DMS153 treated with DMSO at 0.1 percent for 48 hours (cell line): ENCODE measurements around the gene SLC39A11.

Experiments used
- DNase-seq: peaks from one replicate; lab custom pipeline; 2025; ENCODE audit not compliant: unreplicated experiment; lab: John Stamatoyannopoulos, UW

The SLC39A11 gene

DNA sequence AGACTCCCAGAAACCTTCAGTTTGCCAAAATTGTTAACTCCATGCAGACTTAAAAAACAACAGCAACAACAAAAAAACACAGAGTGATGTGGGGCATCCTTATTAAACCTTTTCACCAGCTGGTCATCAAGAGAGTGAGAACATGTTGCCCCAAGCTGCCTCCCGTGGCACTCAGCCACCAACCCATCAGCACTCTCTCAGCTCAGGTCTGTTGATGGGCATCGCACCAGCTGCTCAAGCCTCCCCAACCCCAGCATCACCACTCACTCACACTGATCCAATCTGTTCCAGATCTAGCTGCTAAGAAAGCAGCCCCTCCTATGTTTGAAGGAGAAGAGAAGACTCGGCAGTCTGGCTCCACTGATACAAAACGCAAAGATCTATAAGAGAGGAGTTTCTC is 46.8 kb downstream of the SLC39A11 start:
- no peak for DNase-seq

DNA sequence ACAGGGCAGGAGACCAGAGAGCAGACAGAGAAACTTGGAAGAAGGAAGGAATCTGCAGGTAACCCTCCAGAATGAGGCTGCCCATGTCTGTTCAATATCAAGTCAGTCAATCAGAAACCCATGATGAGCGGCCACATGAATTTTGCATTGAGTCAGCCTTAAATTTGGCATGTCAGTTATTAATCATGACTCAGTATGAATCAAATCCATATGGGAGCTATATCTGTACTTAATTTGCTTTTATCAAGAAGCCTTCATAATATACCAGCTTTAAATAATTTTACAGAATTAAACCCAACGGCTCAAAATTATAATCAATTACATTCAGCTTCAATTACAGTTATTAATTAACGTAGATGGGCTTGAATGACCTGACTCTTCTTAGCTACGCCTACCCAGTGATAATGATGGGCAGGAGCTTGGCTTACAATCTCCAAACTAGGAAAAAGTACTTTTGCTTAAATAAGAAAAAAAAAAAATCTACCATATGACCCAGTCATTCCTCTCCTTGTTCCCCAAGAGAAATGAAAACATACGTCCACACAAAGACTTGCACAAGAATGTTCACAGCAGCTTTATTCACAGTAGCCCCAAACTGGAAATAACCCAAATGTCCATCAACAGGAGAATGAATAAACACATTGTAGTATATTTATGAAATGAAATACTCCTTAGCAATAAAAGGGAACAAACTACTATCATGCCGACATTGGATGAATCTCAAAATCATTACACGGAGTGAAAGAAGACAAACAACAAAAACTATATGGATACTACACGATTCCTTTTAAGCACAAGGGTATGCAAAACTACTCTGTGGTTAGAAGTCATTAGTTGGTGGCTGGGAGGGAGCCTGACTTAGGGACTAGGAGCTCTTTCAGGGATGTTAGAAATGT is 48.6 kb downstream of the SLC39A11 start:
- DNase-seq: no peak

DNA sequence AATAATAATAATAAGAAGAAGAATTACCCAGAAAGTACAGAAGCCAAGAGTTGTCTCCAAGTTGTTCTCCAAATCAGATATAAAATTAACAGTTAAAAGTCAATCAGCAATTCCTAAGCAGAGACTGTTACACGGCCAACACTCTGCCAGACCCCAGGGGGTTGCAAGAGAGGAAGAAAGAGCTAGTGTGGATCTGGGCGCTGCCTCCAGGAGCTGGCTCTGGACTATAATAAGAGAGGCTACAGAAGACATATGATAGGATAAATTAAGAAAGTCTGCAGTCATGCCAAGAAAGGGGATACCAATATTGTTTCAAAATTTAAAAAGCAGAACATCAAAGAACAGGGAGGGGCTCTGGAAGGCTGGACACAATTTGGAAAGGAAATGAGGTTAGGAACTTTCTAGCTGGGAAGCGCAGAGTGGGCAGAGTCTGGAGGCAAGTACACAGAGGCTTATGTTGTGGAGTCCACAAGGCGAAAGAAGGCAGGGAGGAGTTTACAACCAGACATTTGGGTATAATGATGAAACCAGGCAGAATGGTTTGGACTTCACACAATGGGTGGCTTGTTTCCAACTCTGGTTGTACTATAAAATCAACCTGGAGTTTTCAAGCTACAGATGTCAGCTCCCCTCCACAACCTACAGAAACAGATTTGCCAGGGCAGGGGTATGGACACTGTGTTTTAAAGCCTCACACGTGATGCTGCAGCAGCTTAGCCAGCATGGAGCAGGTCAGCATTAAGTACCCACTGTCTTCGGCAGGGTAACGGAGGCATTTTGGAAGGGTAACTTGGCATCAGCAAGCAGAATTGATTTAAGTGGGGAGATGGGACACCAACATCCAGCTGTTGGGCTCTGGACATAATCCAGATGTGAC is 49.4 kb downstream of the SLC39A11 start:
- DNase-seq: no peak

DNA sequence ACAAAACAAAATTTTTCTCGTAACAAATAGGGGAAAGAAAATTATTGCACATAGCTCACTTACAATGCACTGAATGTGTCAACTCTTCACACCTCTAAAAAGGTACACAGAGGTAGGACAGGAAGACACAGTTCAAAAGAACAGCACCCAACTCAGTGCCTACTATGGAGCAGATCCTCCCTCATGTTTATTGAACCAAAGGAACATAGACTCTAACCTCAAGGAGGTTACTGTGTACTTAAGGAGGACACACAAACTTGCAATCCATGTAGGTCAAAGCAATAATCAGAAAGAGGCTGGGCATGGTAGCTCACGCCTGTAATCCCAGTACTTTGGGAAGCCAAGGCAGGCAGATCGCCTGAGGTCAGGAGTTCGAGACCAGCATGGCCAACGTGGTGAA is 50.3 kb downstream of the SLC39A11 start:
- DNase-seq: no peak

DNA sequence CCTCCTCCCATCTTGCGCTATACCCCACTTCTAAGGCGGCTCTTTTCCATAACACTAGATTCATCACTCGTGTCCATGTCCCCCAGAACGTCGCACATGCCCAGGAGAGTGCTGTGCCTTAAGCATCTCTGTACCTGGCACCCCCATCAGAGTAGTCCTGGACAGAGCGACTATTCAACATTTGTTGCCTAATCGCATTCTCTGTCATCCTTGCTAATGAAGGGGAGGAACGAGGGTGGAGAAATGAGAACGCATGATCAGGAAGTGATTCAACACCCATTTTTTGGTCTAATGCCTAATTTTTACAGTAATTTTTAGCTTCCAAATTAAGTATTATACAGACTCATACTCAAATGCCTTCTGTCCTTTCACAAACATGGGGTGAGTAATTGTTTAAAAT is 53.2 kb downstream of the SLC39A11 start:
- no peak for DNase-seq

DNA sequence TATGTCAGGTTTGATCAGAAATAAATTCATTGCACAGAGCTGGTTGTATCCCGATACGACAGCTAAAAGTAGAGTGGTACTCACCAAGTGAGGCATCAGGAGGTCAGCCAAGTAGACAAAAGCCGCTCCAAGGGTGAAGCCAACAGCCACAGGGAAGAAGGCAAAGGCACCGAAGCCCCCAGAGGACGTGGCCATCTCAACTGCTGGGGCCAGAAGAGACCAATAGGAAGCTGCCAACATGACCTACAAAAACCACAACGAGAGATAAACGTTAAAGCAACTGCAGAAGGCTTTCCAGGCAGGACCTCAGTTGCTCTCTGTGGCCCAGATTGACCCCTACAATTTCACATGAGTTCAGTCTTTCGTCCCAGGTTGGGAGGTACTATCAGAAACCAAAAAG is 61.0 kb downstream of the SLC39A11 start:
- DNase-seq: no peak

DNA sequence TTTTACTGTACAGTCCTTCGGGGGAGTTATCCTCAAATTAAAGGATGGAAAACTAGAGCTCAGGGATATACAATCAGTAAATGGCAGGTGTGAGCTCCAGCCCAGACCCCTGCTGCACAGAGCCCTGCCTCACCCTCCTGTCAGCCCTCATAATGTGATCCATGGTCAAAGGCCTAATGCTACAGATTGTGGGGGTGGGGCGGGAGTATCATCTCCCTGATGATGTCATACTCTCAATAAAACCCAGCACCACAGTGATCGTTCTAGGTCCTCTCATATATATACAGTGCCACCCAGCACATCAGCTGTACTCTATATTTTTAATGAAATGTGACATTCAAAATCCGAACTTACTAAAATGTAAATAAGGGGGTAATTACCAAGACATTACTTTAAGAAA is 61.5 kb downstream of the SLC39A11 start:
- no peak for DNase-seq

DNA sequence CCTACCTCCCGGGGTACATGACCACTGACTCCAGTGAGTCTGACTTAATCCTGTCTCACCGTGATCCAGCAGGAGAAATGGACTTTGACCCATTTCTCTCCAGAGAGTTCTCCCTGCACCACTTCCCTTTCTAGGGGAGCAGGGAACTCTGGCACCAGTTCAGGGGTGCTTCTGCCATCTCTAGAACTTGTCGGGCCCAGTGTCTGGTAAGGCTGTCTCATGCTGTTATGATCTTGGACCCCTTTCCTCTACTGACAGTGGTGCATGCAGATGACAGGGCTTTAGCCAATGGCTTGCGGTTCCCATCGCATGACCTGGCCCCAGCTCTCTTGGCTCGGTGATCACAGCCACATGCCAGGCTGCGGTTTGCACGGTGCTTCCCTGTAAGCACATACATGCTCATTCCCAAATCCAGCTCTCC is 62.0 kb downstream of the SLC39A11 start:
- no peak for DNase-seq

DNA sequence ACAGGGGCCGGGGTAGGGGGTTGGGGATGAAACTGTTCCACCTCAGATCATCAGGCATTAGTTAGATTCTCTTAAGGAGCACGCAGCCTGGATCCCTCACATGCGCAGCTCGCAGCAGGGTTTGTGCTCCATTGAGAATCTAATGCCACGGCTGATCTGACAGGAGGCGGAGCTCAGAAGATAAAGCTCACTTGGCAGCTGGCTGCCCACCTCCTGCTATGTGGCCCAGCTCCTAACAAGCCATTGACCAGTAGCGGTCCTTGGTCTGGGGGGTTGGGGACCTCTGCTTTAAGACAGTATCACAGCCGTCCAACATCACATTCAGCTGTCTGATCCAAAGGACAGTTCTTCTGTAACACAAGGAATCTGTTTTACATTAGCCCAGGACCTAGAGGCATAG is 62.5 kb downstream of the SLC39A11 start:
- DNase-seq: no peak

DNA sequence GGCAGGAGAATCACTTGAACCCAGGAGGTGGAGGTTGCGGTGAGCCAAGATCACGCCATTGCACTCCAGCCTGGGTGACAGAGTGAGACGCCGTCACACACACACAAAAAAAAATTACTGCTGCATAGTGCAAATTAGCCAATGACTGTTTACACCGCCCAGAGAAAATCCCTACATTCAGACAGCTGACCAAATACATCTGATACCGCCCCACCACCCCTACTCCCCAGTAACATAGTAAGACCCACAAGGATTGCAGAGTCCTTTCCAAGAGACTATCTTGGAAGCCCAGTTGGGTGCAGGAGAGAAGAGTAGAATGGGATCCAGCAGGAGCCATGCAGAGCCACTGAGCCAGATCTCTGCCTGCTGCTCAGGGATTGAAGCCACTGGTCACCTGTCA is 63.5 kb downstream of the SLC39A11 start:
- no peak for DNase-seq

DNA sequence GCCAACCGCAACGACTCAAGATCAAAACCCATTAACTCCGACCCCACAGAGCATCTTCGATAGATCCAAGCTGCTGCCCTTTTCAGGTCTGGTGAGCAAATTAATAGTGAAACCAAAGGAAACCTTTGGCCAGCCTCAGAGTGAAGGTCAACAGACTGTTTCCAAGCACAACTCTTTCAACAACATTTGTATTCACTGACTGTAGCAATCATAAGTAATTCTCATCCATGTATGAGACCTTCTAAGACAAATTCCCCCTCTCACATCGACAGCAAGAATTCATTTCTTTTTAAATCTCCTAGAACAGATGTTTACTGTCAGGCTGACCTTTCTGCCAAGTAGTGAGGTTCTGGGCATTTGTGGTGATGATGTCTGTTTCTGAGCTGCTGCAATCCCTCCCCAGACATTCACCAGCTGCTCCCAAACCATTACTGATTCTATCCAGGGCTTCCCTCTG is 64.2 kb downstream of the SLC39A11 start:
- DNase-seq: no peak

DNA sequence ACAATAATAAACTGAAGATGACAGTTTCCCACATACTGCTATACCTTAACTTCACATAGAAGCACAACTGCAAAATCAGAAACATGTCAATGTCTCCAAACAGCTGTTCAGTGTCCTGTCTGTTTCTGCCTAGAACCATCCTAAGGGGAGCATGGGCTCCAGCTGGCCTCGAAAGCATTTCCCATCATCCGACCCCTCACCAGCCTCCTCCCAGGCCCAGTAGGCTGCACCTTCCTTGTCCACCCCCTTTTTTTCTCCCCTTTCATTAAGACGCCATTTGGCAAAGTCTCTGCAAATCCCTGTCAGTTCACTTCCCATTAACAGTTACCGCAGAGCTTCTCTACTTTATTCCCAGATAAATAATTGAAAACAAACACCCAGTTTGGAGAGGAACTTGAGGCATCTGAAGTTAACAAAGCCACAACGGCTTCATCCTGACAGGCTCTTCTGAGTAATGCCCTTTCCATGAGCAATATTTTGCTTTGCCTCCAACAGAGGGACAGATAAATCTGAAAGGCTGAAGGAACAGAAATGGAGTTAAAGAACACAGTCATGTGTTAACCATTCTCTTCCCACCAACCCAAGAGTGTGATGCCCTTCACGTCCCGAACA is 65.3 kb downstream of the SLC39A11 start:
- DNase-seq: no peak

DNA sequence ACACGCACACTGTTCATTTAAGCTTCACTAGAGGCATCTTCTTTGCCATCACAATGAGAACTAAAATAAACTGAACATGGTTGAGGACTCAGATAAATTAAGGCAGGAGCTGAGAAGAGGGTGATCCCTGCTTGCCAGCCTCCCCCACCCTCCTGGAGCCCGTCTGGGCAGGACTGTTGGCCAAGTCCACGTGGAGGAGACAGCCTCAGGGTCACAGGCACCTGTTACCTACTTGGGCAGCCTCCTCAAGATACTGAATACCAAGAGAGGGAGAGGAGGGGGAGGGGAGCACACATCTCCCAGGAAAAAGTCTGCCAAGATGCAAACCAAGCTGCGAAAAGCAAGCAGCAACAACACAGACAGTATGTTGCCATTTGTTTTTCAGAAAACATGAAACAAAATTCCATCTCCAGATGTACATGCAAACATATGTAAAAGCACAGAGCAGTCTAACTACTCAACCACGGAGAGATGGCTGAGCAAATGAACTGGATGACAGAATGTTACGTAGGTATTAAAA is 67.4 kb downstream of the SLC39A11 start:
- no peak for DNase-seq

DNA sequence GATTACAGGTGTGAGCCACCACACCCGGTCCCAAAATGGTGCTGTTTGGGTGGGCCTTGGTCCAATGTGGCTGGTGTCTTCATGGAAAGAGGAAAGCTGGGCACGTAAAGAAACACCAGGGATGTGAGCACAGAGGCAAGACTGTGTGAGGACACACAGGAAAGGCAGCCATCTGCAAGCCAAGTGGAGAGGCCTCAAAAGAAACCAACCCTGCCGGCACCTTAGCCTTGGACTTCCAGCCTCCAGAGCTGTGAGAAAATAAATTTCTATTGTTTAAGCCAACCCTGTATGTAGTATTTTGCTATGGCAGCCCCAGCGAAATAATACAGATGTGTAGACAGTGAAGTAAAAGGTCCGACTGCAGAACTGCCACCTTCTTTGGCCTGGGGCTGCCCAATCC is 68.7 kb downstream of the SLC39A11 start:
- DNase-seq: no peak

DNA sequence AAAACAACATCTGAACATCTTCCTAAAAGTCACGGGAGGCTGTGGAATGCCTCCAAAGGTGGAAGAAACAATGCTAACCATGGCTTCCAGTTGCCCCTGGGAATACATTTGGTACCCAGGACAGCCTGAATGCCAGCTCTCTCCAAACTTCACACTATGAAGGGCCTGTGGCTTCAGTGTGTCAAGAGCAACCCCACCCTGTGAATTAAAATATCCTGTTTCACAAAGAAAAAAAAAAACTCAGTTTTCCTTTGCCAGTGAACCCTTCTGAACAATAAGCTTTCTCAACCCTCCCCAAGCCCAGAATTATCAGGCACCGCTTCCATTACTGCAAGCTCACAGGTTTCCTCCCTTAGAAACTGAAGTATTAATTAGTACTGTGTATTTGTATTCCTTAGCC is 69.8 kb downstream of the SLC39A11 start:
- DNase-seq: no peak

DNA sequence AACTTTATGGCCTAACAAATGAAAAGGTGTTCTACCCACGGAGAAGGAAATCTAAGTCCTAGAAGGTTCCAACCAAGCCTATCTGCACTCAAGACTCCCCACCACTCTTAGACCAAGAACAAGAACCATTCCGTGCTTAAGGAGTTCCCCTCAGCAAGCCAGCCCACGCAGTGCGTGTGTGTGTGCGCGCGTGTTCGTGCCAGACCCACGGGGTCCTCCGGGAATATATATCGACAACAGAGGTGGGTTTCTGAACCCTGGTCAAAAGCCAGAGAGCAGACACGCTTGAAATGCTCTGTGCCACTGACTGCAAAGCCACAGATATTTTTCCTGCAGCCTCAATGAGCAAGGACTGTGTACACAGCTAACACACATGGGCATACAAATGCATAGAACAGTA is 70.7 kb downstream of the SLC39A11 start:
- DNase-seq: no peak

DNA sequence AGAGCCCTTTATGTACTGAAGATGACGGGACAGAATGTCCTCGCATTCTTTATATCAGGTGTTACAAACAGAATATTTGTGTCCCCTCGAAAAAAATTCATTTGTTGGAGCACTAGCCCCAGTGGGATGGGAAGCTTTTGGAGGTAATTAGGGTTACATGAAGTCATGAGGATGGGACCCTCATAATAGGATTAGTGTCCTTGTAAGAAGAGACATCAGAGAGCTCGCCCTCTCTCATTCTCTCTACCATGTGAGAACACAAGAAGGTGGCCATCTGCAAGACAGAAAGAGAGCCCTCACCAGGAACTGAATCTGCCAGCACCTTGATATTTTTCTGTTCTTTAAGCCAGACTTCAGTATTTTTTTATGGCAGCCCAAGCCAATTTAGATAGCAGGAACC is 72.4 kb downstream of the SLC39A11 start:
- DNase-seq: no peak

DNA sequence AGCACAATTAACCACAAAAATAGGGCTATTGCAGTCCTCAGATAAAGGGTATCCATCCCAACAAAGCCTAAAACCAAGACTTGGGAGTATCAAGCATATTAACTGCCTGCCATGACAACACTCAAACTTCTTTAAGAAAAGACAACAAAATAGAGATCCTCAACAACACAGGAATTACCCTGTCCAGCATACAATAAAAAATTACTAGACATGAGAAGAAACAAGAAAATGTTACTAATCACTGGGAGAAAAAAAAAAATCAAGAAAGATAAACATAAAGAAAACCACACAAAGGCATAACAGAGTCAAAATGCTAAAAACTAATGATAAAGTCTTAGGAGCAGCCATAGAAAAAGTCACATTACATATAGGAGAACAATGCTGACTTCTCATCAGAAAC is 73.9 kb downstream of the SLC39A11 start:
- DNase-seq: no peak

DNA sequence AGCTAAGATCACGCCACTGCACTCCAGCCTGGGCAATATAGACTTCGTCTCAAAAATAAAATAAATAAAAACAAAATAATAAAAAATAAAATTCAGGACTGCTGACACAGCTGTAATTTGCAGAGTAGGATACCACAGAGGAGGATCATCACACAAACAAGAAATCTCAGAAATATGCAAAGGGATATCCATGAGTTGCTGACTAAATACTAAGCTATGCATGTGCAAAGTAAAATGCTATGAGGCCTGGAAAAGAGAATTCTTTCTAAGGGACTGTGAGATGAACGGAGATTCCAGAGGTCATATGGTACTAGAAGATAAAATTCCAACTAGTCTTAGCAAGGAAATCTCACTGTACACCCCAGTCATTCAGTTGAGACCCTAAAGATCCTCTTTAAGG is 74.8 kb downstream of the SLC39A11 start:
- no peak for DNase-seq

DNA sequence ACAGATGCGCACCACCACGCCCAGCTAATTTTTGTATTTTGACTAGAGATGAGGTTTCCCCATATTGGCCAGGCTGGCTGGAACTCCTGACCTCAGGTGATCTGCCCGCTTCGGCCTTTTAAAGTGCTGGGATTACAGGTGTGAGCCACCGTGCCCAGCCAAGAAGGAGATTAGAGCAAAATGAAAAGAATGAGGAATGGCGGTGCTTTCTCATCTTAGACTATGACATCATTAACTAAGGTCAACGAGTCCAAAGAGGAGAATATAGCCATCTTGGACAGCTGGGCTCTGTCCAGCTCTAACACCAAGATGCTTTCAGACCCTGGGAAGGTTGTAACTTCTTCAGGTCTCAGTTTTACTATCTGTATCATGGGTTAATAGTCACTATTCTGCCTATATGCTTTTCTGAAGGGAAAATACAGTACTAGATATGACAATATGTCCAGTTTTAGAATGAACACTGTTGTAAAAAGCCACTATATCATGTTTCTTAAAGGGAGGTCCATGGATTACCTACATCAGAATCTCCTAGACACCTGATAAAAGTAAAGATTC is 76.7 kb downstream of the SLC39A11 start:
- no peak for DNase-seq
